HepG2 (cell line): ENCODE results near the gene TP53TG5. TPM values are rescaled to one million over a fixed set of nuclear protein-coding genes. Genes with fewer than 3 reads are reported as not detected.

Source experiments
- CBX1 ChIP-seq: IDR thresholded peaks from one replicate; pipeline ENCODE4 v1.6.1; 2016; ENCODE audit warnings: antibody characterized with exemption, low read depth
- CBX2 ChIP-seq, 2 experiments: fragments of 200-600 bp in 1 of 2; sonication (generic); formaldehyde crosslinking in 1 of 2; IDR thresholded peaks; 2 replicates each; pipeline versions ENCODE4 v1.7.0 to v1.8.1; 2018 to 2022; ENCODE audit warnings: low read depth in 2 of 2, low read length in 1 of 2, mild to moderate bottlenecking in 1 of 2, missing genetic modification reagents in 1 of 2
- DMAP1 ChIP-seq: IDR thresholded peaks from 2 replicates; pipeline ENCODE4 v1.6.1; 2016
- EP300 ChIP-seq, 3 experiments: sonication (generic) in 1 of 3; formaldehyde crosslinking in 1 of 3; IDR thresholded peaks; 2 replicates each; pipeline versions ENCODE4 v1.5.1 to v1.6.1; 2011 to 2020; ENCODE audit warnings: low read depth in 2 of 3, low read length in 2 of 3, borderline replicate concordance in 1 of 3, improper control_type of control experiment in 1 of 3, mild to moderate bottlenecking in 1 of 3, missing genetic modification reagents in 1 of 3, moderate library complexity in 1 of 3
- JUNB ChIP-seq: sonication (generic); formaldehyde crosslinking; IDR thresholded peaks from 2 replicates; pipeline ENCODE4 v1.8.0; 2022; ENCODE audit warnings: missing genetic modification reagents, mild to moderate bottlenecking, borderline replicate concordance
- NKX3-1 ChIP-seq: sonication (generic); formaldehyde crosslinking; IDR thresholded peaks from 2 replicates; pipeline ENCODE4 v1.5.0; 2020; ENCODE audit warnings: missing genetic modification reagents
- SNRNP70 ChIP-seq: fragments of 200-400 bp; formaldehyde crosslinking; IDR thresholded peaks from 2 replicates; pipeline ENCODE4 v1.6.1; 2017; ENCODE audit warnings: mild to moderate bottlenecking, low read depth, low read length, moderate library complexity
- TBX2 ChIP-seq: sonication (generic); formaldehyde crosslinking; IDR thresholded peaks from 2 replicates; pipeline ENCODE4 v1.5.0; 2020; ENCODE audit warnings: missing genetic modification reagents, mild to moderate bottlenecking, borderline replicate concordance
- TEAD3 ChIP-seq: optimal IDR thresholded peaks from 2 replicates; pipeline ENCODE3; 2016; ENCODE audit warnings: borderline replicate concordance
- ZMAT3 ChIP-seq: sonication (generic); formaldehyde crosslinking; conservative IDR thresholded peaks from 2 replicates; pipeline ENCODE4 v1.7.0; 2021; ENCODE audit warnings: missing genetic modification reagents
- ZNF292 ChIP-seq: sonication (generic); formaldehyde crosslinking; IDR thresholded peaks from 2 replicates; pipeline ENCODE4 v1.8.1; 2022; ENCODE audit warnings: mild to moderate bottlenecking, low read depth, missing genetic modification reagents, borderline replicate concordance
- ZNF3 ChIP-seq: IDR thresholded peaks from 2 replicates; pipeline ENCODE4 v1.7.0; 2017; ENCODE audit warnings: inconsistent platforms
- ZNF446 ChIP-seq: sonication (generic); formaldehyde crosslinking; IDR thresholded peaks from 2 replicates; pipeline ENCODE4 v1.5.0; 2020; ENCODE audit warnings: mild to moderate bottlenecking, missing genetic modification reagents
- ZNF569 ChIP-seq: sonication (generic); formaldehyde crosslinking; IDR thresholded peaks from 2 replicates; pipeline ENCODE4 v1.5.0; 2020; ENCODE audit warnings: mild to moderate bottlenecking, missing genetic modification reagents, moderate library complexity, borderline replicate concordance
- ZNF672 ChIP-seq: sonication (generic); formaldehyde crosslinking; IDR thresholded peaks from 2 replicates; pipeline ENCODE4 v1.8.1; 2022; ENCODE audit warnings: missing genetic modification reagents
- ZNF749 ChIP-seq: sonication (generic); formaldehyde crosslinking; IDR thresholded peaks from 2 replicates; pipeline ENCODE4 v1.8.0; 2022; ENCODE audit warnings: mild to moderate bottlenecking, missing genetic modification reagents, moderate library complexity, borderline replicate concordance
- ZNF781 ChIP-seq: sonication (generic); formaldehyde crosslinking; IDR thresholded peaks from 2 replicates; pipeline ENCODE4 v1.5.1; 2020; ENCODE audit warnings: borderline replicate concordance, mild to moderate bottlenecking, missing genetic modification reagents; ENCODE audit errors: not compliant biosample characterization
- ZNF790 ChIP-seq: sonication (generic); formaldehyde crosslinking; IDR thresholded peaks from 2 replicates; pipeline ENCODE4 v1.8.0; 2022; ENCODE audit warnings: missing genetic modification reagents, mild to moderate bottlenecking, borderline replicate concordance
- polyA plus RNA-seq, 8 experiments: library from polyadenylated mRNA; depleted of rRNA in 3 of 8; stranded (reverse) in 7 of 8; unstranded in 1 of 8; fragments of >200 nt; fragmentation: Illumina TruSeq in 4 of 8; extraction: Trizol in 4 of 8; gene quantifications; 2 replicates each; pipeline versions ENCODE4 v1.2.1 to v1.2.3, GENCODE V29; 2011 to 2016; ENCODE audit warnings: low read depth in 4 of 8, missing spikeins in 1 of 8, mixed read lengths in 1 of 8; ENCODE audit not compliant: insufficient read depth in 1 of 8
- total RNA-seq, 5 experiments: library from RNA; depleted of rRNA; stranded (reverse); fragments of >200 nt; fragmentation: Illumina TruSeq; extraction: Trizol; gene quantifications; 2 replicates each; pipeline ENCODE4 v1.2.3, GENCODE V29; 2016; ENCODE audit warnings: low read depth in 1 of 5
- TF ChIP-seq, protein P1 (sequence below): sonication (generic); formaldehyde crosslinking; IDR thresholded peaks from 2 replicates; pipeline ENCODE4 v1.4.0; 2020; ENCODE audit warnings: mild to moderate bottlenecking, missing genetic modification reagents
- TF ChIP-seq, protein P2 (sequence below): sonication (generic); formaldehyde crosslinking; conservative IDR thresholded peaks from 2 replicates; pipeline ENCODE4 v1.4.0; 2020; ENCODE audit warnings: missing genetic modification reagents
- TF ChIP-seq, protein P3 (sequence below): sonication (generic); formaldehyde crosslinking; IDR thresholded peaks from 2 replicates; pipeline ENCODE4 v1.9.0; 2021; ENCODE audit warnings: missing genetic modification reagents, borderline replicate concordance
- TF ChIP-seq, protein P4 (sequence below): sonication (generic); formaldehyde crosslinking; IDR thresholded peaks from 2 replicates; pipeline ENCODE4 v1.4.0; 2020; ENCODE audit warnings: low read depth, mild to moderate bottlenecking, missing genetic modification reagents

The TP53TG5 gene
- total and polyA plus RNA-seq, 2 of the 13 experiments (the other 11 are each of a cell fraction or from before 2014, with no cell fraction given), result 0.11 TPM; not detected in 1

DNA sequence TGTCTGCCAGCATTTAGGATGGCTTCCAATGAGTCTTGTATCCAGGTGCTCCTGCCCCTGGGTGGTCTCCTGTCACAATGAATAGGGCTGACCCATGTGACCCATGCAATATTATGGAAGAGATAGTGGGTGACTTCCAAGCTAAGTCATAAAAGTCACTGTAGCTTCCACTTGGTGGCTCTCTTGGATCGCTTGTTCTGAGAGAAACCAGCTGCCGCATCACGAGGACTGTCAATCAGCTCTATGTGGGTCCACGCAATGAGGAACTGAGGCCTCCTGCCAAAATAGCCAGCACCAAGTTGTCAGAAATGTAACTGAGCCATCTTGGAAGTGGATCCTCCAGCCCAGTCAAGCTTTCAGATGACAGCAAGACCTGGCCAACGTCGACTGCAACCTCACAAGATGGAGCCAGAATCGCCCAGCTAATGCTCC is 55.2 kb downstream of the TP53TG5 start (continued):
- TF ChIP-seq CBX1, result no peak
- no peak for TF ChIP-seq ZNF749 (CRISPR knock-in tag)
- TF ChIP-seq, protein P1, sequence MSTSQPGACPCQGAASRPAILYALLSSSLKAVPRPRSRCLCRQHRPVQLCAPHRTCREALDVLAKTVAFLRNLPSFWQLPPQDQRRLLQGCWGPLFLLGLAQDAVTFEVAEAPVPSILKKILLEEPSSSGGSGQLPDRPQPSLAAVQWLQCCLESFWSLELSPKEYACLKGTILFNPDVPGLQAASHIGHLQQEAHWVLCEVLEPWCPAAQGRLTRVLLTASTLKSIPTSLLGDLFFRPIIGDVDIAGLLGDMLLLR (CRISPR knock-in tag), result no peak
- no peak for TF ChIP-seq ZNF790 (CRISPR knock-in tag)
- TF ChIP-seq ZNF672 (CRISPR knock-in tag), result no peak
- TF ChIP-seq ZNF292 (CRISPR knock-in tag), result no peak
- no peak for TF ChIP-seq SNRNP70
- no peak for TF ChIP-seq TBX2 (CRISPR knock-in tag)
- TF ChIP-seq NKX3-1 (CRISPR knock-in tag), result no peak
- TF ChIP-seq ZNF3, result no peak
- TF ChIP-seq, protein P2, sequence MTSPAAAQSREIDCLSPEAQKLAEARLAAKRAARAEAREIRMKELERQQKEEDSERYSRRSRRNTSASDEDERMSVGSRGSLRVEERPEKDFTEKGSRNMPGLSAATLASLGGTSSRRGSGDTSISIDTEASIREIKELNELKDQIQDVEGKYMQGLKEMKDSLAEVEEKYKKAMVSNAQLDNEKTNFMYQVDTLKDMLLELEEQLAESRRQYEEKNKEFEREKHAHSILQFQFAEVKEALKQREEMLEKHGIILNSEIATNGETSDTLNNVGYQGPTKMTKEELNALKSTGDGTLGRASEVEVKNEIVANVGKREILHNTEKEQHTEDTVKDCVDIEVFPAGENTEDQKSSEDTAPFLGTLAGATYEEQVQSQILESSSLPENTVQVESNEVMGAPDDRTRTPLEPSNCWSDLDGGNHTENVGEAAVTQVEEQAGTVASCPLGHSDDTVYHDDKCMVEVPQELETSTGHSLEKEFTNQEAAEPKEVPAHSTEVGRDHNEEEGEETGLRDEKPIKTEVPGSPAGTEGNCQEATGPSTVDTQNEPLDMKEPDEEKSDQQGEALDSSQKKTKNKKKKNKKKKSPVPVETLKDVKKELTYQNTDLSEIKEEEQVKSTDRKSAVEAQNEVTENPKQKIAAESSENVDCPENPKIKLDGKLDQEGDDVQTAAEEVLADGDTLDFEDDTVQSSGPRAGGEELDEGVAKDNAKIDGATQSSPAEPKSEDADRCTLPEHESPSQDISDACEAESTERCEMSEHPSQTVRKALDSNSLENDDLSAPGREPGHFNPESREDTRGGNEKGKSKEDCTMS (CRISPR knock-in tag), result no peak
- TF ChIP-seq, protein P3, sequence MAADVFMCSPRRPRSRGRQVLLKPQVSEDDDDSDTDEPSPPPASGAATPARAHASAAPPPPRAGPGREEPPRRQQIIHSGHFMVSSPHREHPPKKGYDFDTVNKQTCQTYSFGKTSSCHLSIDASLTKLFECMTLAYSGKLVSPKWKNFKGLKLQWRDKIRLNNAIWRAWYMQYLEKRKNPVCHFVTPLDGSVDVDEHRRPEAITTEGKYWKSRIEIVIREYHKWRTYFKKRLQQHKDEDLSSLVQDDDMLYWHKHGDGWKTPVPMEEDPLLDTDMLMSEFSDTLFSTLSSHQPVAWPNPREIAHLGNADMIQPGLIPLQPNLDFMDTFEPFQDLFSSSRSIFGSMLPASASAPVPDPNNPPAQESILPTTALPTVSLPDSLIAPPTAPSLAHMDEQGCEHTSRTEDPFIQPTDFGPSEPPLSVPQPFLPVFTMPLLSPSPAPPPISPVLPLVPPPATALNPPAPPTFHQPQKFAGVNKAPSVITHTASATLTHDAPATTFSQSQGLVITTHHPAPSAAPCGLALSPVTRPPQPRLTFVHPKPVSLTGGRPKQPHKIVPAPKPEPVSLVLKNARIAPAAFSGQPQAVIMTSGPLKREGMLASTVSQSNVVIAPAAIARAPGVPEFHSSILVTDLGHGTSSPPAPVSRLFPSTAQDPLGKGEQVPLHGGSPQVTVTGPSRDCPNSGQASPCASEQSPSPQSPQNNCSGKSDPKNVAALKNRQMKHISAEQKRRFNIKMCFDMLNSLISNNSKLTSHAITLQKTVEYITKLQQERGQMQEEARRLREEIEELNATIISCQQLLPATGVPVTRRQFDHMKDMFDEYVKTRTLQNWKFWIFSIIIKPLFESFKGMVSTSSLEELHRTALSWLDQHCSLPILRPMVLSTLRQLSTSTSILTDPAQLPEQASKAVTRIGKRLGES (CRISPR knock-in tag), result no peak
- TF ChIP-seq, protein P4, sequence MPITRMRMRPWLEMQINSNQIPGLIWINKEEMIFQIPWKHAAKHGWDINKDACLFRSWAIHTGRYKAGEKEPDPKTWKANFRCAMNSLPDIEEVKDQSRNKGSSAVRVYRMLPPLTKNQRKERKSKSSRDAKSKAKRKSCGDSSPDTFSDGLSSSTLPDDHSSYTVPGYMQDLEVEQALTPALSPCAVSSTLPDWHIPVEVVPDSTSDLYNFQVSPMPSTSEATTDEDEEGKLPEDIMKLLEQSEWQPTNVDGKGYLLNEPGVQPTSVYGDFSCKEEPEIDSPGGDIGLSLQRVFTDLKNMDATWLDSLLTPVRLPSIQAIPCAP, result no peak
- TF ChIP-seq ZNF781 (CRISPR knock-in tag), result no peak
- TF ChIP-seq TEAD3 (CRISPR knock-in tag), result peak; percentile 78
- no peak for TF ChIP-seq ZMAT3 (CRISPR knock-in tag)
- no peak; the same call in 1 of the 2 replicates for TF ChIP-seq DMAP1 (CRISPR knock-in tag)
- TF ChIP-seq EP300 (IDR thresholded peaks at IDR 0.05; ENCODE audit: low read depth in 2 of 2, low read length in 2 of 2), result no peak
- TF ChIP-seq EP300 (CRISPR knock-in tag; IDR thresholded peaks at IDR 0.05; ENCODE audit: borderline replicate concordance), result no peak
- TF ChIP-seq ZNF569 (CRISPR knock-in tag), result no peak
- no peak for TF ChIP-seq ZNF446 (CRISPR knock-in tag)
- TF ChIP-seq JUNB (CRISPR knock-in tag), result no peak
- TF ChIP-seq CBX2 (IDR thresholded peaks at IDR 0.05; ENCODE audit: low read depth, low read length), result no peak
- TF ChIP-seq CBX2 (CRISPR knock-in tag; IDR thresholded peaks at IDR 0.05; ENCODE audit: low read depth), result no peak
